Endothelial cell (in vitro differentiated cells): ENCODE measurements around the gene CYTH3. TPM values are rescaled to one million over a fixed set of nuclear protein-coding genes. Genes with fewer than 3 reads are reported as not detected.
A peak's percentile ranks its signal among the peaks of the same experiment; 100 is the strongest.

Experiments used
- DNase-seq: peaks from one replicate; pipeline ENCODE4 v3.0.0; 2021; ENCODE audit warnings: low spot score
- H3K27ac Mint-ChIP-seq: one replicate; pipeline ENCODE4 v1.8.0; 2021; ENCODE audit warnings: mixed read lengths, inconsistent platforms; ENCODE audit not compliant: unreplicated experiment
- H3K27me3 Mint-ChIP-seq: one replicate; pipeline ENCODE4 v1.8.0; 2021; ENCODE audit warnings: mild to moderate bottlenecking, moderate library complexity, mixed read lengths, inconsistent platforms; ENCODE audit not compliant: unreplicated experiment
- H3K36me3 Mint-ChIP-seq: one replicate; pipeline ENCODE4 v1.8.0; 2021; ENCODE audit warnings: mild to moderate bottlenecking, low read depth, mixed read lengths, inconsistent platforms; ENCODE audit not compliant: unreplicated experiment
- H3K4me1 Mint-ChIP-seq: one replicate; pipeline ENCODE4 v1.8.0; 2021; ENCODE audit warnings: mild to moderate bottlenecking, mixed read lengths, inconsistent platforms; ENCODE audit not compliant: unreplicated experiment
- H3K4me3 Mint-ChIP-seq: one replicate; pipeline ENCODE4 v1.8.0; 2021; ENCODE audit warnings: mild to moderate bottlenecking, mixed read lengths, inconsistent platforms; ENCODE audit not compliant: unreplicated experiment
- H3K9me3 Mint-ChIP-seq: one replicate; pipeline ENCODE4 v1.8.0; 2021; ENCODE audit warnings: mixed read lengths, inconsistent platforms; ENCODE audit not compliant: unreplicated experiment
- CTCF ChIP-seq: fragments of 200-600 bp; sonication (generic); IDR thresholded peaks from one replicate; pipeline ENCODE4 v1.5.0; 2021; ENCODE audit warnings: antibody characterized with exemption; ENCODE audit not compliant: unreplicated experiment
- total RNA-seq: library from RNA; stranded (reverse); fragmentation: NEBNext Ultra II Directional; extraction: Animal tissue kit (Norgen Biotek cat#: 25700); gene quantifications from one replicate; pipeline ENCODE4 v1.2.1, GENCODE V29; 2021; ENCODE audit not compliant: unreplicated experiment

The CYTH3 gene
- total RNA-seq, 1 donor from 2014 or later = 24.3 TPM

GRCh38 chr7:6168477-6168868, 104.0 kb downstream of the CYTH3 start:
- peaks cover 27% of the 10 kb centered on the region for H3K36me3 Mint-ChIP-seq
- peaks cover 10% of the 10 kb centered on the region for H3K27me3 Mint-ChIP-seq
- DNase-seq = no peak
- H3K9me3 Mint-ChIP-seq = no peaks in the 10 kb centered on the region
- no peak overlapping the region for H3K27ac Mint-ChIP-seq
- peaks cover 17% of the 10 kb centered on the region for H3K4me1 Mint-ChIP-seq
- no peak for TF ChIP-seq CTCF
- peak overlapping the region; percentile 51 for H3K4me3 Mint-ChIP-seq

DNA sequence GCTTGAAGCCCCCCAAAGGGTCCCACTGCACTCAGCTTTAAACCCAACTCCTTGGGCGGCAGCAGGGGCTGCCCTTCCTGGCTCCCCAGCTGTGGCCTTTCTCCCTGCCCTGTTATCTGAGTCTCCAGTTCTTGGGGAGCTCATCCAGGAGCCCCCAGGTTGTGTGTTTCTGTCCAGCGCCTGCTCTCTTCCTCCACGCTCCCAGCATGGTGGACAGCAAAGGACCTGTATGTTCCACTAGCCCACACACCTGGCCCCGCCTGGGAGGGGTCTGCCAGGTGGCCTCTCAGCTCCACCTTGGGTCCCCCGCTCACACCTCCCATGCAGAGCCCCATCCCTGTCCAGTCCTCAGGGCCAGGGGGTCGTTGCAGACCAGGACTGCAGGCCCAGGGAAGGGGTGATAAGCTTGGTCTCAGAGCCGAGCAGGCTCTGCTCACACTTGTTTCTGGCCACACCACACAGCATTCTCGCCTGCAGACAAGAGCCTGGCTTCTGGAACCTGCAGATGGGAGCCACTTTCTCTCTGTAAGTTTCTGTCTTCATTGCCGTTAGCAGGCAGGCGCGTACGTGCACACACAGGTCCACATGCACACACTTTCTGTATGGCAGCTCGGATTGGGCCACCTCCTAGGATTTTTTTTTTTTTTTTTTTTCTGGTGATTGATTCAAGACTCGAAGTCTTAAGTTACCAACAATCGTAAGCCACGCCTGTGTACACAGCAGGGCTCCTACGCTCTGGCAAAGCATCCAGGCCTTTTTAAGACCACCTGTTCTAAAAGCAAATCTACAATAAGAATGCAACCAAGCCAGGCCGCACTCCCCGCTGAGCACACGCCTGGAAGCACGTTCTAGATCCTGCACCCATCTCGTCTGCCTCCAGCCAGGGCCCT, 104.6 kb downstream of the CYTH3 start:
- TF ChIP-seq CTCF = no peak
- H3K9me3 Mint-ChIP-seq = no peaks in the 10 kb centered on the region
- H3K4me1 Mint-ChIP-seq = peaks cover 12% of the 10 kb centered on the region
- peaks cover 3% of the 10 kb centered on the region for H3K27me3 Mint-ChIP-seq
- no peak for DNase-seq
- no peak overlapping the region for H3K27ac Mint-ChIP-seq
- no peak overlapping the region for H3K4me3 Mint-ChIP-seq
- peaks cover 20% of the 10 kb centered on the region for H3K36me3 Mint-ChIP-seq

GRCh38 chr7:6167004-6167551, 105.3 kb downstream of the CYTH3 start:
- H3K36me3 Mint-ChIP-seq = peaks cover 18% of the 10 kb centered on the region
- DNase-seq = no peak
- H3K27me3 Mint-ChIP-seq = peaks cover 1% of the 10 kb centered on the region
- H3K9me3 Mint-ChIP-seq = no peaks in the 10 kb centered on the region
- peak overlapping the region; percentile 48 for H3K27ac Mint-ChIP-seq
- TF ChIP-seq CTCF = no peak
- H3K4me1 Mint-ChIP-seq = peaks cover 5% of the 10 kb centered on the region
- H3K4me3 Mint-ChIP-seq = no peak overlapping the region

DNA sequence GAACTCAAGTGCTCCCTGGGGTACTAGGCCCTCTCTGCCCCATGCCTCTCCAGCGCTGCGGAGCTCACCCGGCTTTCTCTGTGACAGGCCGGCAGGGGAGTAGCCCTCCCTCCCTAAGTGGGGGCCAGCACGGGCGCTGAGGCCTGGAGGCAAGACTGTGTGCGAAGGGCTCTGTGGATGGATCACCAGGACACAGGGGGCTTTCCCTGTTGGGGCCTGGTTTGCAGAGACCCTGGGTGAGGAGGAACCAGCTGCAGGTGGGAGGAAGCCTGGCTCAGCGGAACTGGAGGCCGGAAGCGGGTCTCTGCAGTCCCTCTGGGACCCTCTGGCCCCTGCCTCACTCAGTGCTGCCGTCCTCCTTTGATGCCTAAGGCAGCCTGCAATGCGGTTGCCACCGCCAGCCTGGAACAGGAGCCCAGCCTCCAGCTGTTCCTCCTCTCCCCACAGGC, 106.0 kb downstream of the CYTH3 start:
- Mint-ChIP-seq H3K27ac (peak overlapping the region; percentile 48), H3K36me3 (peaks cover 13% of the 10 kb centered on the region), H3K4me1 (peaks cover 2% of the 10 kb centered on the region), H3K27me3 (no peaks in the 10 kb centered on the region), H3K4me3 (no peak overlapping the region), H3K9me3 (no peaks in the 10 kb centered on the region)
- no peak for DNase-seq
- TF ChIP-seq CTCF = no peak
